GM12892 (cell line): Measurements from ENCODE around the gene SPI1.
A peak's percentile ranks its signal among the peaks of the same experiment; 100 is the strongest.

Experiments
- DNase-seq: peaks from one replicate; pipeline ENCODE4 v3.0.0; 2011; ENCODE audit not compliant: insufficient read length
- FAIRE-seq: peaks from 2 replicates; lab custom pipeline; 2011; peaks lifted over from hg19 to GRCh38; lab: Jason Lieb, UNC
- POLR2A ChIP-seq: IDR thresholded peaks from 2 replicates; pipeline ENCODE4 v1.6.1; 2011; ENCODE audit warnings: low read depth, low read length, control low read depth
- POLR2AphosphoS5 ChIP-seq: IDR thresholded peaks from 2 replicates; pipeline ENCODE4 v1.6.1; 2011; ENCODE audit warnings: low read depth, low read length, control low read depth
- TAF1 ChIP-seq: IDR thresholded peaks from 2 replicates; pipeline ENCODE4 v1.6.1; 2011; ENCODE audit warnings: low read depth, mild to moderate bottlenecking, control low read depth, low read length, borderline replicate concordance

The SPI1 gene

DNA sequence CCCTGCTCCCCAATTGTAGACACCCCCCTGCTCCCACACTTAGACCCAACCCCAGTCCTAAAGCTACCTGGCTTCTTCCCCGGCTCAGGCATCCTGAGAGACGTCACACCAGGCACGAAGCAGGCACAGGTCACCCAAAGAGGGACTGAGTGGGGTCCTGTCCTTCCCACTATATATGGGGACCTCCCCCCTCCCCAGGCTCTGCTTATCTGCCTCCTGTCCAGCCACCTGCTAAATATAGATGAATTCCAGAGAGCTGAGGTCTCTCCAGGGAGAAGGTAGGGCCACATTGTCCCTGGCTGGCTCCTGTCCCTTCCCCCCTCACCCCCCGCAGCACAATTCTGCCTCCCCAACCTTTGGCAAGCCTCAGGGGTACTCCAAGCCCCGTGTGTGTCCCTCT is 25.8 kb downstream of the SPI1 start, which contains the start of gene MYBPC3:
Gene MYBPC3, minus strand, starts transcription at position 147 of the 400 bp plus-strand sequence. Its CDS starts 55 bp downstream, at position 92.
- no peak for DNase-seq
- FAIRE-seq = no peak
- TF ChIP-seq TAF1 (no peak), POLR2AphosphoS5 (no peak), POLR2A (no peak)

GRCh38 chr11:47351156-47352126 is 26.9 kb downstream of the SPI1 start:
- no peak for FAIRE-seq
- no peak for DNase-seq
- no peak for TF ChIP-seq TAF1
- no peak for TF ChIP-seq POLR2A
- TF ChIP-seq POLR2AphosphoS5 = no peak

GRCh38 chr11:47350315-47350714 is 28.0 kb downstream of the SPI1 start:
- FAIRE-seq (no peak), DNase-seq (no peak)
- no peak for TF ChIP-seq TAF1
- no peak for TF ChIP-seq POLR2AphosphoS5
- TF ChIP-seq POLR2A = no peak

DNA sequence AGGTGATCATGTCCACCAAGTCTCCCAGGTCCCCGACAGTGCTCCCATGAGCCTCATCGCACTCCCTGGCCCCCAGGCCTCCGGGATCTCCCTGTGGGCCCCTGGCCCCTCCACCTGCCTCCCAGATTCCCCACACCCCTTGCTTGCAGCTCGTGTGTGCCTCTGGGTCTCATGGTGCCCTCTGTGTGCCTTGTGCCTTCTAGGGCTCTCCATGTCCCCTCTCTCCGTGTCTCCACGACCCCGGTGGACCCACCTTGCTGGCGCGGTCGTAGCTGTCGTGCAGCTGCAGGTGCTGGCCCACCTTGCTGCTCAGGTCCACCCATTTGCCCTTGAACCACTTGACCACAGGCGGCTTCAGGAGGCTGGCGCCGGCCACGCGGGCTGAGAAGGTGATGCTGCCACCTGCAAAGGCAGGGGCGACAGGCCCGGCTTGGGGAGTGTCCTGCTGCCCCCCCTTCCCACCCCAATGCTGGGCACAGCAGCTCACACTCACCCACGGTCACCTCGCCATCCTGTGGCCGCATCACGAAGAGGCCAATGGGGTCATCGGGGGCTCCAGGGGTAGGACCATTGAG is 28.7 kb downstream of the SPI1 start:
- FAIRE-seq (no peak), DNase-seq (no peak)
- TF ChIP-seq POLR2AphosphoS5 = no peak

GRCh38 chr11:47348859-47349258 is 29.5 kb downstream of the SPI1 start:
- FAIRE-seq (no peak), DNase-seq (no peak)
- TF ChIP-seq POLR2A = no peak
- no peak for TF ChIP-seq POLR2AphosphoS5
- TF ChIP-seq TAF1 = no peak

DNA sequence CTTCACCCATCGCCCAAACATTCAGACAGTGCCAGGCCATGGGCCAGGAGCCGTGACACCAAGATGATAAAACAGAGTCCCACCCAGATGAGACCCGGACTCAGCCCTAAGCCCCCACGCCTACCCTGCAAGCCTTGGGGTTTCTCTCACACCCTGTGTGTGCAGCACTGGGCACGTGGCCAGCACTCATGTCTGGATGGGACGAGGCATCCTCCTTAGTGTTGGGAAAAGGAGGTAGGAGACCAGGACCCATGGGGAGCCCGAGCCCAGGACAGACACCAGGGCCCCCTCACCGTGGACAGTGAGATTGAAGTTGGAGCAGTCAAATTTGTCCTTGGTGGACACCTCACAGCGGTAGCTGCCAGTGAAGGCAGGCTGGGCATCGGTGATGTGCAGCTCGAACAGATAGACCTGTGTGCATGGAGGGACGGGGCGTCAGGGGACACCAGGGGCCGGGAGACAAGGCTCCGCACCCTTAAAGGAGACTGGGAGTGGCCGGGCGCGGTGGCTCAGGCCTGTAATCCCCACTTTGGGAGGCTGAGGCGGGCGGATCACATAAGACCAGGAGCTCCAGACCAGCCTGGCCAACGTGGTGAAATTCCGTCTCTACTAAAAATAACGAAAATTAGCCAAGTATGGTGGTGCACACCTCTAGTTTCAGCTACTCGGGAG is 30.1 kb downstream of the SPI1 start:
- DNase-seq (no peak), FAIRE-seq (peak; percentile 54)
- TF ChIP-seq TAF1 = no peak
- TF ChIP-seq POLR2AphosphoS5 = no peak
- TF ChIP-seq POLR2A = no peak

DNA sequence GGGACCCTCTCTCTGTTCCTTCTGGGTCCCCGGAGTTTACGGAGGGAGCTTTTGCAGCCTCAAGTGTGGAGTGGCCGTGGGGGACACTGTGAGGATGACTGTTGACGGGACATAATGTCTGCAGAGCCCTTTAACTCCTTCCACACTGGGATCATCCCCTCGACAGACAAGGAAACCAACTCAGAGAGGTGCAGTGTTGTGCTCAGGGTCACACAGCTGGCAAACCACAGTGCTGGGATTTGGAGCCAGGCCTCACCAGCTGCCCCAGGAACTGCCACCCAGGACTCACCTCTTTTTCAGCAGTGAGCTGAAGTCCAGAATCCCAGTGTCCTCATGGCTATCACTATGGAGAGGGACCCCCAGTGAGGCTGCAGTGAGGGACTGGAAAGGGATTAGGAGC is 31.2 kb downstream of the SPI1 start:
- no peak for TF ChIP-seq TAF1
- no peak for TF ChIP-seq POLR2AphosphoS5
- no peak for TF ChIP-seq POLR2A
- DNase-seq (no peak), FAIRE-seq (no peak)

GRCh38 chr11:47345890-47346563 is 32.3 kb downstream of the SPI1 start:
- DNase-seq = no peak
- no peak for FAIRE-seq
- TF ChIP-seq POLR2AphosphoS5 (no peak), POLR2A (no peak), TAF1 (no peak)

DNA sequence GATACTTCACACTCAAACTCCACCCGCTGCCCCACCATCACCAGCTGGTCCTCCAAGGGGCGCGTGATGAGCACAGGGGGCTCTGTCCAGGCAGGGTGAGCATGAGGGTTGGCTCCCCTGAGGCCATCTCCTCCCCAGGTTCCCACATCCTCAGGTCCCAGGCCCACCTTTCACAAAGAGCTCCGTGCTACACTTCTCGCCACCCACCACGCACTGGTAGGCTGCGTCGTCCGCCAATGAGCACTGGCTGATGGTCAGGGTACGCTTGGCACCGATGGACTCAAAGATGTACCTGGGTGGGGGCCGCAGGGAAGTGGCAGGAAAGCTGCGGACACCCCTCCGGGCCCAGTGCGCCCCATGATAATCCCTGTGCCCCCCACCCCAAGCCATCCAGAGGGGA is 35.5 kb downstream of the SPI1 start:
- TF ChIP-seq TAF1 (no peak), POLR2A (no peak), POLR2AphosphoS5 (no peak)
- FAIRE-seq = no peak
- DNase-seq = no peak

DNA sequence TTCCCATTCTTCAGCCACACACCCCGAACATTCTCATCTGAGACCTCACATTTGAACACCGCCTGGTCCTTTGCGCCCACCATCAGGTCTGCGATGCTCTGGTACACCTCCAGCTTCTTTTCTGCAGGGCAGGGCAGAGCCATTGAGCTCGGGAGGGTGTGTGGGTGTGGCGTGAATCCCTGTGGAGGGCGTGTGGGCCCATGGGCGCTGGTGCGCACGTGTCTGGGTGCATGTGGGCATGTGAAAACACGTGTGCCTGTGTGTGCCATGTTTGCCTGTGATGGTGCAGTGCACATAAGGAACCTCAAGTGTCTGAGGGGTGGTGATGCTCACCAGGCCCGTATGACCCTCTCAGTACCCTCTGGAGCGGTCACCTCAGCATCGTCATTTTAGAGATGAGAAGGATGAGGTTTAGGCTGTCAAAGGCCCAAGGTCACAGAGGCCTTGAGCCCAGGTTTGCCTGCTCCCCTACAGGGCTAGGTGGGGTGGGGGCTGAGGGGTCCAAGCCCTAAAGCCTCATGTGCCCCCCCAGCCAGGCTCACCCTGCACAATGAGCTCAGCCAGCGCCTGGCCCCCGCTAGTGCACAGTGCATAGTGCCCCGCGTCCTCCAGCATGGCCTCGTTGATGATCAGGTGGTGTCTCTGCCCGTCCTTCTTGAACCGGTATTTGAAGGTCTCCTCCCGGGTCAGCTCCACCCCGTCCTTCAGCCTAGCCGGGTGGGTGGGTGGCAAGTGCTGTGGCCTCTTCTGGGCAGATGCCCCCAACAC is 36.1 kb downstream of the SPI1 start:
- DNase-seq (no peak), FAIRE-seq (no peak)
- TF ChIP-seq POLR2A (no peak), TAF1 (no peak), POLR2AphosphoS5 (no peak)
